Vagina (tissue), 2 donors: ENCODE measurements around the gene FAM107B.

Experiments used
- POLR2A ChIP-seq, 2 donors: fragments of 450-650 bp; IDR thresholded peaks; one replicate each; pipeline ENCODE4 v1.6.1; 2017; ENCODE audit warnings: antibody characterized with exemption in 2 of 2, mild to moderate bottlenecking in 2 of 2, moderate library complexity in 2 of 2
- POLR2AphosphoS5 ChIP-seq, 2 donors: sonication (generic); formaldehyde crosslinking; IDR thresholded peaks; one replicate each; pipeline ENCODE4 v1.9.0; 2017; ENCODE audit warnings: antibody characterized with exemption in 2 of 2, mild to moderate bottlenecking in 2 of 2, low read depth in 1 of 2; ENCODE audit not compliant: insufficient read depth in 1 of 2
- TF ChIP-seq, protein P1 (sequence below), 3 experiments: fragments of 450-650 bp in 2 of 3; fragments of 200-600 bp in 1 of 3; sonication (generic) in 1 of 3; IDR thresholded peaks; one replicate each; pipeline ENCODE4 v1.5.1; 2017 to 2019; ENCODE audit warnings: antibody characterized with exemption in 3 of 3, mild to moderate bottlenecking in 2 of 3, moderate library complexity in 2 of 3

GRCh38 chr10:14563076-14563336 lies 211.7 kb downstream of the FAM107B start:
- TF ChIP-seq, protein P1, sequence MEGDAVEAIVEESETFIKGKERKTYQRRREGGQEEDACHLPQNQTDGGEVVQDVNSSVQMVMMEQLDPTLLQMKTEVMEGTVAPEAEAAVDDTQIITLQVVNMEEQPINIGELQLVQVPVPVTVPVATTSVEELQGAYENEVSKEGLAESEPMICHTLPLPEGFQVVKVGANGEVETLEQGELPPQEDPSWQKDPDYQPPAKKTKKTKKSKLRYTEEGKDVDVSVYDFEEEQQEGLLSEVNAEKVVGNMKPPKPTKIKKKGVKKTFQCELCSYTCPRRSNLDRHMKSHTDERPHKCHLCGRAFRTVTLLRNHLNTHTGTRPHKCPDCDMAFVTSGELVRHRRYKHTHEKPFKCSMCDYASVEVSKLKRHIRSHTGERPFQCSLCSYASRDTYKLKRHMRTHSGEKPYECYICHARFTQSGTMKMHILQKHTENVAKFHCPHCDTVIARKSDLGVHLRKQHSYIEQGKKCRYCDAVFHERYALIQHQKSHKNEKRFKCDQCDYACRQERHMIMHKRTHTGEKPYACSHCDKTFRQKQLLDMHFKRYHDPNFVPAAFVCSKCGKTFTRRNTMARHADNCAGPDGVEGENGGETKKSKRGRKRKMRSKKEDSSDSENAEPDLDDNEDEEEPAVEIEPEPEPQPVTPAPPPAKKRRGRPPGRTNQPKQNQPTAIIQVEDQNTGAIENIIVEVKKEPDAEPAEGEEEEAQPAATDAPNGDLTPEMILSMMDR (IDR thresholded peaks at IDR 0.05) = no peak
- TF ChIP-seq POLR2AphosphoS5 (IDR thresholded peaks at IDR 0.05; ENCODE audit: insufficient read depth in 1 of 2, low read depth in 1 of 2) (no peak), POLR2A (IDR thresholded peaks at IDR 0.05) (no peak)
